Activated CD8-positive, alpha-beta memory T cell treated with anti-CD3 and anti-CD28 coated beads, Interleukin-2, amount 50 U/mL, for 1 hour (primary cell): ENCODE measurements around the gene BAG5.
"Not testable (repeated sequence)": the region's sequence is repeated elsewhere in the genome, so short reads cannot be mapped to it uniquely, and the experiment has no call there.

Source experiments
- DNase-seq: peaks from one replicate; pipeline ENCODE4 v3.0.0-alpha.2; 2020; ENCODE audit errors: extremely low read depth

Gene BAG5, protein sequence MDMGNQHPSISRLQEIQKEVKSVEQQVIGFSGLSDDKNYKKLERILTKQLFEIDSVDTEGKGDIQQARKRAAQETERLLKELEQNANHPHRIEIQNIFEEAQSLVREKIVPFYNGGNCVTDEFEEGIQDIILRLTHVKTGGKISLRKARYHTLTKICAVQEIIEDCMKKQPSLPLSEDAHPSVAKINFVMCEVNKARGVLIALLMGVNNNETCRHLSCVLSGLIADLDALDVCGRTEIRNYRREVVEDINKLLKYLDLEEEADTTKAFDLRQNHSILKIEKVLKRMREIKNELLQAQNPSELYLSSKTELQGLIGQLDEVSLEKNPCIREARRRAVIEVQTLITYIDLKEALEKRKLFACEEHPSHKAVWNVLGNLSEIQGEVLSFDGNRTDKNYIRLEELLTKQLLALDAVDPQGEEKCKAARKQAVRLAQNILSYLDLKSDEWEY

DNA sequence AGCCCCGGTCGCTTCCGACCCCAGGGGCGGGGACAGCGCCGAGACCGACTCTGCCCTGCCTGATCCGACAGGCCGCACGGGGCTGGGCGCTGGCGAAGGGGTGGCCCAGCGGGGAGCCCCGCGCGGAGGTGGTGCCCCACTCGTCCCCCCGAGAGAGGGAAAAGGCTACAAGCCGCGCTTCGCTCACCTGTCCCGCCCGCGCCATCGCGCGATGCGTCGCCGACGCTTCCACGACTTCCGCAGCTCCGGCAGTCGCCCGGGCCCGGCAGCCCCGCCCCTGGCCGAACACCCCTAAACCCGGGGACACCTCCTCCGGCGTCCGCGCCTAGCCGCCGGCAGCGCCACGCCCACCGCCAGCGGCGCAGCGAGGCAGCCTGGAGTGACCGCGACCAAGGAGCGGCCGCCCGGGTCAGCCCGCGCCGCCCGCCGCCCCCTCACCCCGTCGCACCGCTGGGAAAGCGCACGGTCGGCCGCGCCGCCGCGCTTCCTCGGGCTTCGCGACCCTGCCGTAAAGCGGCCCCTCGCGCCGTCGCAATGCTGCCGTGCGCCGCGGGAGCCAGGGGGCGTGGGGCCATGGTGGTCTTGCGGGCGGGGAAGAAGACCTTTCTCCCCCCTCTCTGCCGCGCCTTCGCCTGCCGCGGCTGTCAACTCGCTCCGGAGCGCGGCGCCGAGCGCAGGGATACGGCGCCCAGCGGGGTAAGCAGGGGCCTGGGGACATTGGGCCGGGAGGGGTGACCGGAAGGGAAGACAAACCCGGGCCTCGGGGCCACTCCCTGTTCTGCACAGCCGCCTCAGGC lies at the start of gene BAG5, which contains the start of gene COA8:
TSS of gene BAG5 (minus strand) at position 229 of the 797 bp plus-strand sequence. CDS start 1,493 bp downstream, outside the sequence.
TSS of gene COA8 (plus strand) at position 532 of the 797 bp plus-strand sequence. CDS start at position 574, 42 bp downstream.
- DNase-seq: peak; percentile 35

DNA sequence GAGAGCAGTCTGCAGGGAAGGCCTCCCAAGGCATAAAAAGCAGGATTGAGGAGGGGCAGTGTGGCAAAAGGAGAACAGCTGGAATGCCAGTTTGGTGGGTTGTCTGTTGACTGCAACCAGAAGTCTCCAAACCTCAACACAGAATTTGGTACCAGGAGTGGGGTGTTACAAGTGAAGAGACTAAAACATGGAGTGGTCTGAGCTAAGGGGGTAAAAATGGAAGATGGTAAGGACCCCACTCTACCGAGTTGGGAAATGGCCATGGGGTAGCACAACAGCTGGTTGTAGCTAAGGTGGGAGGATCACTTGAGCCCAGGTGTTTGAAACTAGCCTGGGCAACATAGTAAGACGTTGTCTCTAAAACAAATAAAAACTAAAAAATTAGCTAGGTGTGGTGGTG lies 48.8 kb upstream of the BAG5 start:
- DNase-seq: no peak

DNA sequence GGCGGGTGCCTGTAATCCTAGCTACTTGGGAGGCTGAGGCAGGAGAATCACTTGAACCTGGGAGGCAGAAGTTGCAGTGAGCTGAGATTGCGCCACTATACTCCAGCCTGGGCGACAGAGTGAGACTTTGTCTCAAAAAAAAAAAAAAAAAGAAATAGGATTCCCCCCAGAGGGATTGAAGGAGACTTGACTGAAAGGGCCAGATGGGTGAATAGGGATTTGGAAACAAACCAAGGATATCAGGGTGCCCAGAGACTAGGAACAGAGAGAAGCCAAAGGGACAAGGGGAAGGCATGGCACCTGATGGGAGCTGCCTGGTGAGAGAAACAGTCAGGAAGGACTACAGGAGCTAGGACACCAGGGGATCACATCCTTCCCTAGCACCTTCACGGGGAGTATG lies 46.6 kb upstream of the BAG5 start:
- not testable (repeated sequence) for DNase-seq

DNA sequence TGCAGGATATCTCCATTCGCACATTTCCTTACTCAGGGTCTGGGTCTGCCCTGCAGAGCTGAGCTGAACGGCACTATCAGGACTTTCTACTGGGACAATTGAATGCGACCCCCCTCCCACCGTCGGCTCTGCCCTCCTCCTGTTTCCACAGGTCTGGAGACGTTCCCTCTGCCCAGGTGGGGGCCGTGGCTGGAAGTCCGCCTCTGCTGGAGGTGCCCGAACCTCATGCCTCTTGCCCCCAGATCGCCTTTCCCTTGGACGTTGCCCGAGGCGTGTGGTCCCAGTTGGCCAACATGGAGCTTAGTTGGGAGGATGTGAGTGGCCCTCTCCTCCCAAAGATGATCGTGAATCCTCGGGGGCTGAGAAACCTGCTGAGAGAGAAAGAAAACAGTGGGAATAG lies 45.4 kb upstream of the BAG5 start:
- DNase-seq: no peak

DNA sequence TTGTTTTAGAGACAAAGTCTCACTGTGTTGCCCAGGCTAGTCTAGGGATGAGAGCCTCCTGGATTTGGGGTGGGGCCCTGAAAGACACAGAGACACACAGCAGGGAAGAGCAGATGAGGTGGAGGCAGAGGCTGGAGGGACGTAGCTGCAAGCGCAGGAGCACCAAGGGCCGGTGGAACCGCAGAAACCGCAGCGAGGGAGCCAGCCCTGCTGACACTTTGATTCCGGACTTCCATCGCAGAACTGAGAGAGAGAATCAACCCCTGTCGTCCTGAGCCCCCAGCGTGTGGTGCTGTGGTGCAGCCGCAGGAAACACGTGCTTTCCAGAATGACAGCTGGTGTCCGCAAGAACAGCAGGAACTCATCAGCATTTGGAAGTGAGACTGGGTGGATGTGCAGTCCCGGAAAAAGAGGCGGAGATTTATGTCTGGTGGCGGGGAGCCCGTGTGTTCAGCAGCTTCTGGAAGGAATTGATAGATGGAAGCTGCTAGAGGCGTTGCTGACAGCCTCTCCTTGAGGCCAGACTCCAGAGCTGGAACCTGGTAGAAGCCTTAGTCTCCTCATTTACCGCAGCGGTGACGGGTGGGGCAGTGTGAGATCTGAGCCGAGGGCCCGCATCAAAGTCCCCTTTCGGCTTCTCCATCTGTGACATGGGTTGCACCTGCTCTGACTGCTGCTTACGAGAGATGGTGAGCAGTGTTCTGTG lies 44.7 kb upstream of the BAG5 start:
- no peak for DNase-seq

DNA sequence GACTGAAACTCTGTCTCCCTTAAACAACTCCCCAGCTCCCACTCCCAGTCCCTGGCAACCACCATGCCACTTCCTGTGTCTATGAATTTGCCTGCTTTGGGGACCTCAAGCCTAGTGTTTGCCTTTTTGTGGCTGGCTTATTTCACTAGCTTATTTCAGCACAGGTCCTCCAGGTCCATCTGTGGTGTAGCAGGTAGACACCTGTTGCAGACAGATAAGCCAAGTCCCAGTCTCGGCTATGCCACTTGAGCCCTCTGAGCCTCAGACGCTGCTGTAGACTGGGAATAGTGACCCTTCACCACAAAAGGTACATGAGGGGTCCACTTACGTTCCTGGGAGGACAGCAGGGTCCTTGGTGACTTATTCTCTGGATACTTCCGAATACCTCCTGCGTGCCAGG lies 42.2 kb upstream of the BAG5 start:
- DNase-seq: no peak

DNA sequence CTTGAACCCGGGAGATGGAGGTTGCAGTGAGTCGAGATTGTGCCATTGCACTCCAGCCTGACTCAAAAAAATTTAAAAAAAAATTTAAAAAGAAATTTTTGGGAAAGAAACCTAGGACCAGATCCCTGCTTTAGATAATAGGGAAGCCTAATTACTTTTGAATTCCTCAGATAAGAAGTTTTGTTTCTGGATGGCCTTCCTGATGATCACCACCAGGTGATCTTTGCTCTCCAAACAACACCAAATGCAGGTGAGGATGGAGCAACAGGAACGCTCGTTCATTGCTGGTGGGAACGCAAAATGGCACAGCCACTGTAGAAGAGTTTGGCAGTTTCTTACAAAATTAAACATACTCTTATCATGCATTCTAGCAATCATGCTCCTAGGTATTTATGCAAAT lies 38.0 kb upstream of the BAG5 start:
- no peak for DNase-seq

DNA sequence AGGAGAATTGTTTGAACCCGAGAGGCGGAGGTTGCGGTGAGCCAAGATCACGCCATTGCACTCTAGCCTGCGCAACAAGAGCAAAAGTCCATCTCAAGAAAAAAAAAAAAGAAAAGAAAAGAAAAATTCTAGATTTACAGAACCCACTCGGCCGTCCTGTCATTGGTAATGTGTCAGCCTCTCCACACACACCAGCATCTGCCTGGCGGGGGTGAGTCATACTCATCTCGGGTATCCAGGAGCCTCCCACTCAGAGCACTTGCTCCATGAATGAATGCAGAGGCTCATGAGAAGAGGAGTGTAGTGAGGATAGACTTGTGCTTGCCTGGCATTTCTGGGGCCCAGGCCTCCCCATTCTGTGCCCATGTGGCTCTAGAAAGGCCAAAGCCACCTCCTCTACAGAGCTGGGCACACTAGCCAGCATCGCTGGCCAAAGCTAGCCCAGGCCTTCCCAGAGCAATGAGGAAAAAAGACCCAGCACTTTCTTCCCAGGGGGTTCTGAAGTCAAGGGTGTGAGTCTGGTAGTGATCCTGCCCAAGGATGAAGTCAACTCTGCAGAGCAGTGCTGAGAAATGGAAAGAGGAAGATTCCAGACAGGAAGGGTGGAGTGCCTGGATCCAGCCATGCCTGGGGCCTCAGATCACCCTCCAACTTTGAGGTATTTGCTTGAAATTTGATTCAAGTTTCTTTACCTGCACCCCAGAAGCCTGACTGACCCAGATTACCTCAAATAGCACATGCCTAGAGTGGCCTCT lies 35.3 kb upstream of the BAG5 start:
- no peak for DNase-seq

DNA sequence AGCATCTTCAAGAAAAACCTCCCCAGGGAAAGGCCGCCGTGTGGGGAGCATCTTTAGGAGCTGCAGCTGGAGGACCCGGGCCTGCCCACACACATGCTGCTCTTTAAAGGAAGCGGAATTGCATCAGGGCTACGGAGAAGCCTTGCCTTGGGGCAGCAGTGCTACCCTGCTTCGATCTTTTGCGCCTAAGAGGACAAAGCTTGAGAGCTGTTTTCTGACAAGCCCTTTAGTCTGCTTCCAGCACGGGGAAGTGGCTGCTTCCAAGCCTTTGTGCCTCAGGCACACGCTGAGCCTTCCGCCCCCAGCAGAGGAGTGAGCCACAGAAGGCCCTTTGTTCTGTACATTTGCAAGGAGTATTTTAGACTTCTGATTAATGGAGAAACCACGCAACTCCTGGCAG lies 31.8 kb upstream of the BAG5 start:
- no peak for DNase-seq

DNA sequence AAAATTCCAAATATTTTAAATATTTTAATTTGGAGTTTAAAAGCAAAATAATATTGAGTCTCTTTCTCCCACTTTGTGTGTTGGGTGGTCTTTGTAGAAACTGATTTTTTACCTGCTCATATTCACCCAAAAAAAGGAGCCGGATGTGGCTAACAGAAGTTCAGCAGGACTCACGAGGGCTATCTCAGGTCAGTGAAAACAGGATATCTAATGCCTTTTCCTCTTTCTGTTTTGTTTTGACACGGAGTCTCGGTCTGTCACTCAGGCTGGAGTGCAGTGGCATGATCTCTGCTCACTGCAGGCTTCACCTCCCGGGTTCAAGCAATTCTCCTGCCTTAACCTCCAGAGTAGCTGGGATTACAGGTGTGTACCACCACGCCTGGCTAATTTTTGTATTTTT lies 31.1 kb upstream of the BAG5 start:
- DNase-seq: no peak

DNA sequence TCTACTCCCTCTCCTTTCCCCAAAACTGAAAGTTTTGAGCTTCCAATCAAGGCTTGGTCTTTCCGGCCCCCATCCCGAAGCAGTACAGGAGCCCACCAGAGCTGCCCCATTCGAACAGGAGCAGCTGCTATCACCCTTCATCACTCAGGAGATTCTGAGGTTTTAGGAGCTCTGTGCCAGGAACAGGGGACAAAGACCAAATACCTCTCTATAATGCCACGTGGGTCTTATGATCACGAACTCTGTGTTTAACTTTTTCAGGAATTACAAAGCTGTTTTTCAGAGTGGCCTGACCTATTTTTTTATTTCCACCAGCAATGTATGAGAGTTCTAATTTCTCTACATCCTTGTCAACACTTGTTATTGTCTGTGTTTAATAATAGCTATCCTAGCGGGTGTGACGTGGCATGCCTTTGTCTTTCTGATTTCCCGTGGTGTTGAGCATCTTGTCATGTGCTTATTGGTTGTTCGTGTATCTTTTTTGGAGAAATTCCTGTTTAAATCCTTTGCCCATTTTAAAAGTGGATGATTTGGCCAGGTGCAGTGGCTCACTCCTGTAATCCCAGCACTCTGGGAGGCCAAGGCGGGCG lies 22.0 kb upstream of the BAG5 start:
- no peak for DNase-seq

DNA sequence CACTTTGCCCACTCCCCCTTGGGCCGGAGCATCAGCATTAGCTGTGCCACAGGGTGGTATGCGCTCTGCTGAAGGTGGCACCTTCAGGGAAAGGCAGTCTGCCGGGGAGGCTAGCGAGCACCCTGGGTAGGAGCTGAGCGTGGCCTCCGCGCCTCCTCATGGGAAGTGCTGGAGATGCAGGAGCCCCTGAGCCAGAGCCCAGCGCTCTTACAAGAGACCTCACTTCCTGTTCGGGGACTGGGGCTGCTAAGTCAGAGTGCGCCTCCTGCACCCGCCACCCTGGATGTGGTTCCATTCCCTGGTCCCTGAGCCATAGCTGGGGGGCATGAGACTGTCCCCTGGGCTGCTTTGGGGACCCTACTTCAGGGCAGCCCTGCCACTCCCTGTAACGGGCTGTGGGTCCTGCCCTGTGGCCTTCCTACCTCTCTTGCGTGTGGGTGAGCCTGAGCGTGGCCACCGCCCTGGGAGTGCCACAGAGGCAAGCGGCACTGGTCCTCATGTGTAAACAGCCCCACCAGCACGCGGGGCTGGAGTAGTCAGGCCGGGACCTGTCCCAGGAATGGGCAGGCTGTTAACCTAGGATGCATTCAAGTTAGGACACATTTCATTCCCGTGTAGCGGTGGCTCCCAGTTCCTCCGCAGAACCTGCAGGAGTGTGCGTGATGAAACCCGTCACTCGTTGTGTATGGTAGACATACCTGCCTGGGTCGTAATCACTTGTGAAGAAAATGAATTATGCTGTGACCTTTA lies 19.7 kb upstream of the BAG5 start:
- no peak for DNase-seq

DNA sequence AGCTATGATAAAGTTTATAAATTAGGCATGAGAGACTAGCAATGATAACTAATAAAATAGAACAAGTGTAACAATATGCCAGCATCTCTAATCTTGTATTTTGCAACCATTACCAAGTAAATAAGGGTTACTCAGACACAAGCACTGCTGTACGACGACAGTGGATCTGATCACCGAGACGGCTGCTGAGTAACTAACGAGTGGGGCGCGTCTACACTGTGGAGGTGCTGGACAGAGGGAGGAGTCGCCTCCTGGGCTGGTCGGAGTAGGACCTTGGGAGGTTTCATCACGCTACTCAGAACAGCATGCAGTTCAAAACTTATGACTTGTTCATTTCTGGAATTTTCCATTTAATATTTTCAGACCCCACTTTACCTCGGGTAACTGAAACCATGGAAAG lies 18.7 kb upstream of the BAG5 start:
- DNase-seq: no peak

DNA sequence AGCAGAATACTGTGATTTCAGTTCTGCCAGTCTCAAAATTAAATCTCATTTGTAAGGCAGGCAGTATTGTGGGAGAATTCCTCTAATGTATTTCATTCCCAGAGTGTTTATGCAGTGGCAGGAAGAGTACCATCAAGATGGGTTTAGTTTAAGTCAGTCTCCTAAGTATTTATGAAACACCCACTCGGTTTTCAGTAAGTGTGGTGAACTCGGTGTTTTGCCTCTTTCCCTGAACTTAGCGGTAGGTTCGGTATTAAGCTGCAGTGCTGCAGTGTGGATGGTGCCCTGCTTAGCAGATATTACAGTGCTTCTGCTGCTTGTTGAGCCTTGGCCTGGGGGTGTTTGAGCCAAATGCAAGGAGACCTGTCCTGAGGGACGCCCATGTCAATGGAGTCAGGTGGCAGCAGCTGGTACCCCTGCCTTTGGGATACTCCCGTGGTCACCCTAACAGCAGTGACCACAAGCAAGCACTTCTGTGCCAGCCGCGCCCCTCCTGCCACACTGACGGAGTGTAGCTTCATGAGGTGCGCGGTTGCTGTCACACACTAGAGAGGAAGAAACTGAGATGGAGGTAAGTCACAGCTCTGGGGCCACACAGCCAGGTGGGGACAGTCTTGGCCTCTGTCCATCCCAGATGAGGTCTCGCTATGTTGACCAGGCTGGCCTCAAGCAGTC lies 16.1 kb upstream of the BAG5 start:
- no peak for DNase-seq

DNA sequence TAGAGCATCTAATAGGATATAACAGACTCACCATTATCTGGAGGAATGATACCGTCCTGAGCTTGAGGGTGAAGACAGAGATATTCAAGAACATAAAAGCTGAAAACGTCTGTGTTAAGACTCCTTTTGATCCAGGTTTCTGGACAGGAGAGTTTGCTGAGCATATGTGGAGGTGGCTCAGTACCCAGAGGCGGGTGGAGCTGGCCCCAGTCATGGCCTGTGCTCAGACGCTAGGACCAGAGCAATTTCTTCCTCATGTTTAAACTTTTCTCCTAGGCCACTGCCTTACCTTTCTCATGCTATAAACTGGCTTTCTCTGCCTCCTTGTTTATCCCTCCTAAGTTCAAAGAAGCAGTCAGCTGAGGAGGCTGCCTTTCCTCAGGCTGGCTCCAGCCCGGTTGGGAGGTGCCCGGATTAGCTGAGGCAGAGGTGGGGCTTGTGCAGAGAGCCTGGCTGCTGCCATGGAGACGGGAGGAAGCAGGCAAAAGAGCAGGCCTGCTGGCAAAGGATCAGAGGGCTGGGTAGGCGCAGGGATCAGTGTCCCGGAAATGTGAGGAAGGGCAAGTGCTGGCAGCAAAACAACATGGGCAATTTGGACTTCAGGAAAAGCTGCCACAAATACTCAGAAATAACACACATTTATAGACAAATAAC lies 14.0 kb upstream of the BAG5 start:
- DNase-seq: no peak

DNA sequence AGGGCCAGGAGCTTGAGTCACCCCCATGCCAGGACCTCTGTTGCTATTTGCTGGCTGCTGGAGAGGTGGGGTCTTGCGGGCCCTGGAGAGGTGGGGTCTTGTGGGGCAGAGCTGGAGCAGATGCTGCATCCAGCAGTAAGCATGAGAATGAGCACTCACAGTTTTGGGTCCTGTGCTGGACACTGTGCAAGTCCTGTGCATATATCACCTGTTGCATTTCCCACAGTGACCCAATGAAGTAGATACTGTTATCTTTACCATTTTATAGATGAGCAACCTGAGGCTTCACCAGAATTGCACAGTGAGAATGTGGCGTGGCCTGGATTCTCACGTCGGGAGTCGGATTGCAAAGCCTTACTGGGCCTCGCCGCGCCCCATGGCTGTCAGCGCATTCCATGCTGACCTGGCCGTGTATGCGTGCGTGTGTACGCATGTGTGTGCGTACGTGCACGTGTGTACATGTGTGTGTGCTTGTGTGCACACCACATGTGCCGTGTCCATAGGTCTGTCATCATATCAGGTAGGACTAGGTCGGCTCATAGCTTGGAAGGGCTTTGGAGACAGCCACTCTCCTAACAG lies 12.3 kb upstream of the BAG5 start:
- DNase-seq: no peak

DNA sequence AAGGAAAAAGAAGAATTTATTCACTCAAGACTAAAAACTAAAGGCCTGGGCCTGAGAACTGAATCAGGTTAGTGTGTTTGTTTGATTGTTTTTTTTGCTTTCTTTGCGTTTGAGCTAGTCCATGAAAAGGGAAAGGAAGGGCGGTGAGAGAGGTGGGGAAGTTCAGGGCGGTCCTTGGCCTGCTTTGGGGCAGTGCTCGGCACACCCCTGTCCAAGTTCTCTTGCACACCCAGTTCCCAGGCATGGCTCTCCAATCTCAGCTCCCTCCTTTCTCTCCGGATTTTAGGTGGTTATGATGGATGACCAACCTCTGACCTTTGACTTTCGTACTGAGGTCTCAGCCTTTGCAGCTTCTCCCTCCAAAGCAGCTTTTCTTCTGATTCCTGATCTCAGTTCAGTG lies 11.6 kb upstream of the BAG5 start:
- no peak for DNase-seq

DNA sequence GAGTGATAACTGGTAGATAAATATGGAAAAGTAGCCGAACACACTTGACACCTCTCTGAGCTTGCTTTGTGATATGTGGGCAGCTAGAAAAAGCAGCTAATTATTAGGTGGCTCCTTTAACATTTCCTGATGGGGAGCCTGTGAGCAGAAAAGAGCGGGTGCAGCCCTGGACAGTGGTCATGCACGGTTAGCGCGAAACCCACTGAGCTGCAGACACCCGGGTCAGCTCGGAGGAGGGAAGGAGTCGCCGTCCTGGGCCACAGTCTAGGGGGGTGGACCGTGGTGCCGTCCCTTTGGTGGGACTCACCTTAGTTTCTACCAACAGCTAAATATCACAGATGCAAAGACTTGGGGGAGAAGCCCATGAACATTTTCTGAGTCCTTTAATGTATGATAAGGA lies 7.0 kb upstream of the BAG5 start:
- DNase-seq: no peak

DNA sequence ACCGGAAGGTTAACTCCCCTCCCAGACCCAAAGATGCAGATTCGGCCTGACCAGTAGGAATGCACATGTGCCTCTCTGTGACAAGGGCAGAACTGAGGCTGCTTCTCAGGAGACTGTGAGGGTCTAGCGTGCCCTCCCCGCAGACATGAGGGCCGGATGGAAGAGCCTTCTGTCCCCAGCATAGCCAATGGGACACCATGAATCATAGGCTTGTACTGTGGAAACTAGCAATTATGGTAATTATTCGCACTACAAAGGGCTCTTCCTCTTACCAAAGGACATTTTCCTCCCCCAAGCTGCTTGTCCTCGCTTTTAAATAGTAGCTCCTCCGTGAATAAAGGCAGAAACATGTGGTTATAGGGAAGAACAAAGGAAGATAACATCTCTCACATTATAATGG lies 6.5 kb upstream of the BAG5 start:
- DNase-seq: no peak
